MM.1S (cell line): ENCODE measurements around the gene KLHL1.

Source experiments
- CTCF ChIP-seq: fragments of 300-600 bp; sonication (generic); IDR thresholded peaks from 2 replicates; pipeline ENCODE4 v1.5.1; 2016; ENCODE audit warnings: antibody characterized with exemption, low read length, mixed read lengths
- EZH2phosphoT487 ChIP-seq: fragments of 300-600 bp; sonication (generic); IDR thresholded peaks from 2 replicates; pipeline ENCODE4 v1.6.1; 2018; ENCODE audit warnings: antibody characterized with exemption, low read length

GRCh38 chr13:69910800-69911199 is 197.5 kb downstream of the KLHL1 start:
- no peak for TF ChIP-seq CTCF
- TF ChIP-seq EZH2phosphoT487: no peak
